ENCODE data around the gene DBF4B.
"Not testable (repeated sequence)": the region's sequence is repeated elsewhere in the genome, so short reads cannot be mapped to it uniquely, and the experiment has no call there.

Gene DBF4B, protein sequence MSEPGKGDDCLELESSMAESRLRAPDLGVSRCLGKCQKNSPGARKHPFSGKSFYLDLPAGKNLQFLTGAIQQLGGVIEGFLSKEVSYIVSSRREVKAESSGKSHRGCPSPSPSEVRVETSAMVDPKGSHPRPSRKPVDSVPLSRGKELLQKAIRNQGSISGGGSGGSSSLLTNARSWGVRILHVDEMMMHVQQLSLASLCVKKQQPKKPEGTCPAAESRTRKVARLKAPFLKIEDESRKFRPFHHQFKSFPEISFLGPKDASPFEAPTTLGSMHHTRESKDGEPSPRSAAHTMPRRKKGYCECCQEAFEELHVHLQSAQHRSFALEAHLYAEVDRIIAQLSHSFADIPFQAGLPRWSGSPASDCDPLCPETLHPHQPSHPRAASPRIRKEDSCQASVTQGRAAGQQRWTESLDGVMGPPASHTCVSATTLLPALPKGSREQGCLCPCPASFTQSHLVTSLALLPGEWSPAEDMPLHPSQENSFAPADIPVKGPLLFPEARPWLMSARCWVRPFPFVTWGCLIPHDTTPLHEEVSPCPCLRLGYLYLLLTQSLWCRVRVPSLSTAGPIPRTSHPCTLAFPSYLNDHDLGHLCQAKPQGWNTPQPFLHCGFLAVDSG

DNA sequence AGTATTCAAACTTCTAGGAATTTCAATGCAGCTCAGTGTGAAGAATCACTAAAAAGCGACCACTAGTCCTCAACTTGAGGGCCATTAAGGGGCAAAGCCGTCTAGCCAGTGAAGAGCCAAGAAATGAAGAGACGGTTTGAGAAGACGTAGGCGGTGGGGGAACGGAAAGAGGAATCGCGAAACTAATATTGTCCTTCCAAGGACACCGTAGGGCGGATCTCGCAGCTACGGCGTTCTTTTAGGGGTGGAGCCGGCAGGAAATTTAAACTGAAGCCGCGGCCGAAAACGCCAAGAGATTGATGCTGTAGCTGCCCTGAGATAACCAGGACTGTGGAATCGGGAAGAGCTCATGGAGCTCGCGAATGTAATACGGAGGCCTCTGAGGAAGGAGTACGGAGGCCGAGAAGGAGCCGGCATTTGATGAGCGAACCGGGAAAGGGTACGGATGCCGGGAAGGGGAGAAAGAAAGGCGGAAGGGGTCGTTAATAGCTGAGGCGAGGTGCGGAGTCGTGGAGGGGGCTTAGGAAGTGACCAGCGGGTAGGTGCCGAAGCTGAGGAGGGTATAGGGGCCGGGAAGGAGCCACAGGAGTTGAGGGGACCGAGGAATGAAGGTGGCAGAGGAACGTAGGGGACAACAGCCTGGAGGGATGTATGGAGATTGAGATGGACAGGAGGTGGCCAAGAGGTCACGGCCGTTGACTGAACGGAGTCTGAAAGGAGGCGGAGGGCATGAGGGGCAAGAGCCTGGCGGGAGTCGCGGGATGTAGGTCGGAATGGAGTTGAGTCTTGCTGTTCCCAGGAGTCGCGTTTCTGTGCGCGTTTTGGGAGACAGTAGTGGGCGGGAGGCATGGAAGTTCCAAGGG is at the start of gene DBF4B:
Gene DBF4B, plus strand, starts transcription at position 265 of the 863 bp plus-strand sequence. Its CDS starts 156 bp downstream, at position 421.
- in situ Hi-C loops (cut with MboI; ENCODE audit: low sequenced_read_pairs) = no loop called here

DNA sequence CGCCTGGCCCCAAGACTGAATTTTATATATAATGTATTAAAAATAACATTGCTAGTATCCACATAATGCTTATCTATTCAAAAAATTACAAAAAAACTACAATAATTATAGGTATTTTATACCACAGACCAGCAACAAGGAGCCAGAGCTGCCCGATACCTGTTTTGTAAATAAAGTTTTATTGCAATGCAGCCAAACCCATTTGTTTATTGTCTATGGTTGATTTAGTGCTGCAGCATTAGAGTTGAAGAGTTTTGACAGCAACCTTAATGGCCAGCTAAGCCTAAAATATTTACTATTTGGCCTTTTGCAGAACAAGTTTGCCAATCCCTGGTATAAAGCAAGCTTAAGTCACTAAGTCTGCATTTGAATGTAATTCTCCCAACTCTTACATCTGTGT is 46.6 kb upstream of the DBF4B start:
- in situ Hi-C loops (cut with MboI; ENCODE audit: low sequenced_read_pairs) = no loop called here

DNA sequence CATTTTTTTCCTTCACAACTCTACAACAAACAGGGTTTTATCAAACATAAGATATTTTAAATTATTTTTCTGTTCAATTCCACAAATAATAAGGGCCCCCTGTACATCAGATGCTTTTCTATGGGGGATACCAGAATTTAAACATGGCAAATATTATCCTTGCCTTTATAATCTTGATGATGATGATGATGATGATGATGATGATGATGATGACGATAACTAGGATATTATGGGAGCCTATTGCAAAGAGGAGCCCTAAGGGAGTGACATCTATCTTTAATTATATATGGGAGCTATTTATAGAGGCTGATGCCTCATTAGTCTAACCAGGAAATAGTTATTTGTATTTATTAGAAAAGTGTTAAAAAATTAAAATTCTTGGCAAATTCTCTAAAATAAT is 45.4 kb upstream of the DBF4B start:
- in situ Hi-C loops (cut with MboI; ENCODE audit: low sequenced_read_pairs) = no loop called here

DNA sequence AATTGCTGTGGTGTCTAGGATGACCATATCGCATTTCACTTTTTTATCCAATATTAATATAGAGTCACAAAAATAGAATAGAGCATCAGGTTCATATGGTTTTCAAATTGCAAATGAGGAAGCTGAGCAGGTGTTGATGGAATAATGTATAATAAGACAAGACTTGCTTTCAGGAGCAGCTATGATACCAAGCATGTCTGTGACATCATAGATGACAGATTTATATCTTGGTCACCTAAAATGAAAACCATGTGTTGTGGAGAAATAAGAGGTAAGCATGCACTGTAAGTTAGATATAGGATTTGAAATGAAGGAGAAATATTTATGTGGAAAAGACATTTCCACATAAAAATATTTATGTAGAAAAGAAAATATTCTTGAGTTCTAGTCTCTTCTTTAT is 43.6 kb upstream of the DBF4B start:
- in situ Hi-C loops (cut with MboI; ENCODE audit: low sequenced_read_pairs) = no loop called here

DNA sequence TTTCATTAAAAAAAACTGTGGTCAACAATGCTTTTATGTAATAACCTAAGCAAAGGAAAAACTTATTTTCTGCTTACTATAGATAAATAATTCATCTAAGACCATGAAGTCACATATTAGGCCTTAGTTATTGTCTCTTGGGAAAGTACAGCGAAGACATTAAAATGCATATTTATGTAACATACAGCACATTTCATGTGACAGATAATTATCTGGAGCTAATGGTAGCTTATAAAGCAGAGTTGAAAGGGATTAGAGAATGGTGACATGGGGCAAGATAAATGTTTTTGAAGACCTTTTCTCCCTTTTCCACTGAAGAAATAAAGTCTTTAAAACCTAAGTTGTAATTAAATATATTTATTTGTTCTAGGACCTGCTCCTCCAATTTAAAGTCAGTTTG is 42.5 kb upstream of the DBF4B start:
- in situ Hi-C loops (cut with MboI; ENCODE audit: low sequenced_read_pairs) = no loop called here

DNA sequence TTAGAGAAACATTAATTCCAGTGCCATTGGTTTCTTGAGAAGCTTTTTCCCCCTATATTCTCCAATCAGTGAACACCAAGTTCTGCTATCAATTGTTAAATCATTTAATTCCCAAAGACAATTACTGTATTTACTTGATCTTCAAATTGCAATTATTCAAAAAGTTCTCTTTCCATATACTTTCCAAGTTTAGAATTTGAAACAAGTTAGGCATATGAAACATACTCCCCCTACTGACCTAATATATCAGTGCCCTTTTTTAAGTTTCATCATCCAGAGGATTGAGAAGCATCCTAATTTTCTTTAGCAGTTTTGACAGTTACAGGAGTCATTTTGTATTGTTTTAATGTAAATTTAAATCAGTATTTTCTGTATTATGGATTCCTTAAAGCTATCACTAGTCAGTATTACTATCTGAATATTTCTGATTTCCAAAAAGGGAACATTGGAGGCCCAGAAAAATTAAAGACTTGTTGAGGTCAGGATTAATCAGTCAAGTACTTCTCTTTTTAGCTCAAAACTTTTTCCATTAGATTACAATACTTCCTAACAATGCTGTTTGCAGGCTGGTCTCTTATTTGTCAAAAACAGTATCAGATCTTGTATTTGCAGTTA is 35.9 kb upstream of the DBF4B start:
- in situ Hi-C loops (cut with MboI; ENCODE audit: low sequenced_read_pairs) = no loop called here

DNA sequence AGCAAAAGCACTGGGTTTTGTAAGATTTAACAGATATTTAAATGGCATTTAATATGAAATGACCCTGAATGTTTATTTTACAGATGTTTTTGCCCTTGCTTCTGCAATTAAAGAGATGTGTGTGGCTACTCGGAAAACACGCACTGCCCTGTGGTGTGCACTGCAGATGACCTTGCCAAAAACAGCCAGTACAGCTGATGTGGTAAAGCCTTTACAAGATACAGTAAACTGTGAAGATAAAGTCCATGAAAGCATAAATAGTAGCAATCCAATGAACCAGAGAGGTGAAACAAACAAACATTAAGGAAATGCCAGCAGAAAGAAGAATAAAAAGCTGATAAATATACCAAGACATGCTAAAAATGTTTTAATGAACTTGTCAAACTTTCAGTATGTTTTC is 34.6 kb upstream of the DBF4B start:
- in situ Hi-C loops (cut with MboI; ENCODE audit: low sequenced_read_pairs) = no loop called here

DNA sequence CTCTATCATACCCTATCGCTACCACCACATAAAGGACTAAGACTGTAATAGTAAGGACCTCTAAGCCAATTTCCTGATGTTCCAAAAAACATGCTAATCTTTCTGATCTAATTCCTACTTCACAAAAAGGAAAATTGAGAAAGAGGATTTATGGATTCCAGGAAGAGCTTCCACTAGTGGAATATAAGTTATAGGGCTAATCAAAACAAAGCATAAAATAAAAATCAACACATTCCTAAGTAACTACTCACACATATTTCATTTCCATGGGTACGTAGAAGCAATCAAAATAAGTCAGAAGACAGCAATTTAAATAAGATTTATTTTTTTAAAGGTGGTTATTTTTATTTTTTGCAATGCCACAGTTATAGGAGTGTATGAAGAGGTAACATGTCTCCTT is 31.3 kb upstream of the DBF4B start:
- in situ Hi-C loops (cut with MboI; ENCODE audit: low sequenced_read_pairs) = no loop called here

DNA sequence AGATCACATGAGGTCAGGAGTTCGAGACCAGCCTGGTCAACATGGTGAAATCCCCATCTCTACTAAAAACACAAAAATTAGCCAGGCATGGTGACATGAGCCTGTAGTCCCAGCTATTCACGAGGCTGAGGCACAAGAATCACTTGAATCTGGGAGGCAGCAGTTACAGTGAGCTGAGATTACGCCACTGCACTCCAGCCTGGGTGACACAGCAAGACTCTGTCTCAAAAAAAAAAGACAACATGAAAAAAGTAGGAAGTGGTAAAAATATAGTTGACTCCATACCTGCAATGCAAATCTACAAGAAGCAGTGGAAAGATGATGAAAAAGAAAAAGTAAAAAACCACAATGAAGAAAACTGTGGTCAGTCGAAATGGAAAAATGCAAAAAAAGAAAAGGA is 25.2 kb upstream of the DBF4B start:
- in situ Hi-C loops (cut with MboI; ENCODE audit: low sequenced_read_pairs) = not testable (repeated sequence)

DNA sequence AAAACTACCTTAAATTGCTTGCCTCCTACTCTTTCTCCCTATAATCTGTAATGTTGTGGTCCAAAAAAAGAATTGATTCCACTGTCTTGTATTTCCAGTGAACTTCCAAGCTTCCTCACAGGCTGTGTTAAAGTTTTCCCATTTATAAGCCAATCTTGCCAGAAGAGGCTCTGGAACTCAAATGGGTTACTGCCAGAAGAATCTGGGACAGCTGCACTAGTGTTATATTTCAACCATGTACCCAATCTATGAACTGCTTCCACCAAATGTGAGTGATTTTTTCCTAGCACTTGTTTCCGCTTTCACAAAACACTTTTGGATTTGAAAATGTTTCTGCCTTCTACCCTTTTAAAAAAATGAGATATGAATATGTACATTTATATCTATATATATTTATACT is 20.7 kb upstream of the DBF4B start:
- in situ Hi-C loops (cut with MboI; ENCODE audit: low sequenced_read_pairs) = no loop called here

DNA sequence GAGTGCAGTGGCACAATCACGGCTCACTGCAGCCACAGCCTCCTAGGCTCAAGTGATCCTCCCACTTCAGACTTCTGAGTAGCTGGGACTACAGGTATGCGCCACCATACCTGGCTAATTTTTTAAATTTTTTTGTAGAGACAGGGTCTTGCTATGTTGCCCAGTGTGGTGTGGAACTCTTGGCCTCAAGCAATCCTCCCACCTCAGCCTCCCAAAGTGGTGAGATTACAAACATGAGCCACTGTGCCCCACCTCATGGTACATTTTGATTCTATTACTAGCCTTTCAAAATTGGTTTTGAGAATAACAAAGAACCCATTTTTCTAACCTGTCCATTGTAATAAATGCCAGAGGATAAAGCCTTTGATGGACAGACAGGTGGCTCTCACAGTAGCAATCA is 20.3 kb upstream of the DBF4B start:
- in situ Hi-C loops (cut with MboI; ENCODE audit: low sequenced_read_pairs) = no loop called here

DNA sequence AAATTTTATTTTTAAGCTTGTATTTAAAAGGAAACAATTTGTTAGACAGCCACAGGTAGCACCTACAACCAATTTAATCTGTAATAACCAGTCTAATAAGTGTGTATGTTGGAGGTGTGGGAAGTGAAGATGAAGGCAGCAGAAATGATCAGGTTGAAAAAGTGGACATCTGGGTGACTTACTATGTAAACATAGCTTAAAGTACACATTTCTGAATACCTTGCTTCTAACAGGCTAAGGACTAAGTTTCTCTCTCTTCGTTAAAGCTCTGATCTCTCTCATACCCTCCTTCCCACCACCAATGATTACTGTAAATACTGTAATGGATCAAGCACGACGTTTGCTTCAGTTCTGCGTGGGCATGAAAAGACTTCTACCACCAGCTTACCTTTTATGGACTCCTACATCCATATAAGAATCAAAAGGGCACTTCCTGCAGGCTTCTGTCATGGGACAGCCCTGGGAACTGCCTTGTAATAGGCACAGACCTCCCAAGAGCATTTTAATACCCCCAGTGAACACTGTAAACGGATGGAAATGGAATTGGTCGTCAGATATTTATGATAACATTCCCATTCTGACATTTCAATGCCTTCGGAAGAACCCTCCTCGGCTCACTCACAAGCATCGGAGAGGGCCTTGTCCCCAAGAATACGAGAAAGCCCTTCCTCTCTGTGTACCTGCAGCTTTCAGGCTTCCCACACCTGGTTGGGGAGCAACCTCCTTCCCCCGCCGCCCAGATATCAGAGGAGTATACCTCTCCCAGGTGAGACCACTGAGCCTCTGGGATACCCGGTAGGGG is 19.6 kb upstream of the DBF4B start:
- in situ Hi-C loops (cut with MboI; ENCODE audit: low sequenced_read_pairs) = no loop called here

DNA sequence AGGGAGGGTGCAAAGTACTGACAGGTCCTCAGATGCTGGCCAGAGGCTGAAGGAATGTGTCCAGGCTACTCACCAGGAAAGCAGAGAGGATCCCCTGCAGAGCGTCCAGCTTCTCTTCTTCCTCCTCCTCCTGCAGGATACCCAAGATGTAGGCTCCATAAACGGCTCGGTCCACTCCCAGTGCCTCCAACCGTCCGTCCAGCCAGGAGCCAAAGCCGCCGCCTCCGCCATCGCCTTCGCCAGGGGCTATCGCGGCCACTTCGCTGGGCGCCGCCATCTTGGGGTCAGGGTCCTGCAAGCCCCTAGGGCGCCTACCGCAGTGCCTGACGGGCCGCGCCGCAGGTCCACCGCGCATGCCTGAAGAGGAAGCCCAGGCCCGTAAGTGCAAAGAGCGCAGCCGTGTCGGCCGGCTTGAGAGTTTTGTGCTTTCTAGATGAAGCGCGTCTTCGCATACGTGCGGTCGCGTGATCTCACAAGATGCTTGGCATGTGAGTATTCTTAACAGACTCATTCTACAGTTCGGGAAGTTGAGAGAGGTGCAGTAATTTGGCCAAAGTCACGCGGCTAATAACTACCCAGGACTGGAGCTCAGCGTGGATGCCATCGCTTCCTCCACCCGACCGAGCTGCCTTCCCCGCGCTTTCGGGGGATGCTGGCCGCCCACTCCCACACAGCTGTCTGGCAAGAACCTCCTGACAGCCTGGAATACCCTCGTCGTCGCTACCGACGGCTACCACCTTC is 18.8 kb upstream of the DBF4B start, which contains the start of gene CCDC43:
Gene CCDC43, minus strand, starts transcription at position 300 of the 741 bp plus-strand sequence. Its CDS starts 23 bp downstream, at position 277.
- in situ Hi-C loops (cut with MboI; ENCODE audit: low sequenced_read_pairs) = no loop called here

DNA sequence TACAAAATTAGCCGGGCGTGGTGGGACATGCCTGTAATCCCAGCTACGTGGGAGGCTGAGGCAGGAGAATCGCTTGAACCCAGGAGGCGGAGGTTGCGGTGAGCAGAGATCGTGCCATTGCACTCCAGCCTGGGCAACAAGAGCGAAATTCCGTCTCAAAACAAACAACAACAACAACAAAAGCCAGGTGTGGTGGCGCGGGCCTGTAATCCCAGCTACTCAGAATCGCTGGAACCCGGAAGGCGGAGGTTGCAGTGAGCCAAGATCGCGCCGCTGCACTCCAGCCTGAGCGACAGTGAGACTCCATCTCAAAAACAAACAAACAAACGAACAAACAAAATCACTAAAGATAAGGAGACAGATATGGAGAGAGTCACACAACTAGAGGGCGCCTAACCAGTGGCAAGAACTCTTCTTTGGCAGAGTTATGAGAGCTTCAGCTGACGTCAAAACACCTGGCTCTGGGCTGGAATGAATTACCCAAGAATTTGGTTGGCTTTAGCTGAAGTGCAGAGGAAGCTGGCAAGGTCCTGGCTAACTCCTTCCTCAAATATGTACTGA is 17.6 kb upstream of the DBF4B start:
- in situ Hi-C loops (cut with MboI; ENCODE audit: low sequenced_read_pairs) = not testable (repeated sequence)

DNA sequence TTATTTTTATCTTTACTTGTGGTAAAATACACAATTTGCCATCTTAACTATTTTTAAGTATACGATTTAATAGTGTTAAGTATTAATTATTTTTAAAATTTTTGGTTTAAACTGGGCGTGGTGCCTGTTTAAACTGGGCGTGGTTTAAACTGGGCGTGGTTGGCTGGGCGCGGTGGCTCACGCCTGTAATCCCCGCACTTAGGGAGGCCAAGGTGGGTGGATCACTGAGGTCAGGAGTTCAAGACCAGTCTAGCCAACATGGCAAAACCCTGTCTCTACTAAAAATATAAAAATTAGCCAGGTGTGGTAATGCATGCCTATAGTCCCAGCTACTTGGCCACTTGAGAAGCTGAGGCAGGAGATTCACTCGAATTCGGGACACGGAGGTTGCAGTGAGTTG is 14.9 kb upstream of the DBF4B start:
- in situ Hi-C loops (cut with MboI; ENCODE audit: low sequenced_read_pairs) = no loop called here

DNA sequence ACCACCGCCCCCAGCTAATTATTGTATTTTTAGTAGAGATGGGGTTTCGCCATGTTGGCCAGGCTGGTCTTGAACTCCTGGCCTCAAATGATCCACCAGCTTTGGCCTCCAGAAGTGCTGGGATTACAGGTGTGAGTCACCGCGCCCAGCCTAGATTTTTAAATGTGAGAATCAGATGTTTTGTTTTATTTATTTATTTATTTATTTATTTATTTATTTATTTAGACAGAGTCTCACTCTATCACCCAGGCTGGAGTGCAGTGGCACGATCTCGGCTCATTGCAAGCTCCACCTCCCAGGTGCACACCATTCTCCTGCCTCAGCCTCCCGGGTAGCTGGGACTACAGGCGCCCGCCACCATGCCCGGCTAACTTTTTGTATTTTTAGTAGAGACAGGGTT is 8.2 kb upstream of the DBF4B start:
- in situ Hi-C loops (cut with MboI; ENCODE audit: low sequenced_read_pairs) = not testable (repeated sequence)

DNA sequence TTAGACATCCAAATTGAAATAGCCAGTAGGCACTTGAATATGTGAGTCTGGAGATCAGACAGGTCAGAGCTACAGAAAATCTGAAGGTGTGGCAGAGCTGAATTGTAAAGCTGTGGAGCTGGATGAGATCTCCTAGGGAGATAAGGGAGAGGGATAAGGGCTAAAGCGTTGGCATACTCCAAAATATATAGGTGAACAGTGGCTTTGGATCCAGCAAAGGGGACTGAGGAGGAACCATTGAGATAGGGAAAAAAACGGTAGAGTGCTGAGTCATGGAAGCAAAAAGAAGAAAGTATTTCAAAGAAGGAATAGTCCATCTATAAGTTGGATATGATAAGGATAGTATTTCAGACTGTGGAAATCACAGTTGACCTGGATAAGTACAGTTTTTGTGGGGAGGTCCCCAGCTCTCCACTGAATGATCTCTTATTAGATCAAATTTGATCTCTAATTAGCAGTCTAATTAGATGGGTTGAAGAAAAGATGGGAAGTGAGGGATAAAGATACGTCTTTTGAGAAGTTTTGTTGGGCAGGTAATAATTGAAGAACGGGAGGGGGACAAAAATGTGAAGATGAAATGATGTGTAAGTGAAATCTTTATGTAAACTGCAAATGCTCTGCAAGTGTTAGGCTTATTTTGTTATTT is 587 bp upstream of the DBF4B start:
- in situ Hi-C loops (cut with MboI; ENCODE audit: low sequenced_read_pairs) = no loop called here

DNA sequence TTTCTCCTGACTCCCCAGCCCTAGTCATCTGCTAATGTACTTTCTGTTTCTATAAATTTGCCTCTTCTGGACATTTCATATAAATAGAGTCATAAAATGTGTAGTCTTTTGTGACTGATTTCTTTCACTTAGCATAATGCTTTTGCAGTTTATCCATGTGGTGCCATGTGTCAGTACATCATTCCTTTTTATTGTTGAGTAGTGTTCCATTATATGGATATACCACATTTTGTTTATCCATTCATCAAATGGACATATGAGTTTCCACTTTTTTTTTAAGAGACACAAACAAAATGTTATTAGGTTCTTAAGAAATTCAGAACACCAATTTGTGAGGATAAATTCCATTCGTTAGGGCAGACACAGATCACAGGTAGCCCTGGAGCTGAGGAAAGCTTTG is 11.0 kb downstream of the DBF4B start:
- in situ Hi-C loops (cut with MboI; ENCODE audit: low sequenced_read_pairs) = no loop called here

DNA sequence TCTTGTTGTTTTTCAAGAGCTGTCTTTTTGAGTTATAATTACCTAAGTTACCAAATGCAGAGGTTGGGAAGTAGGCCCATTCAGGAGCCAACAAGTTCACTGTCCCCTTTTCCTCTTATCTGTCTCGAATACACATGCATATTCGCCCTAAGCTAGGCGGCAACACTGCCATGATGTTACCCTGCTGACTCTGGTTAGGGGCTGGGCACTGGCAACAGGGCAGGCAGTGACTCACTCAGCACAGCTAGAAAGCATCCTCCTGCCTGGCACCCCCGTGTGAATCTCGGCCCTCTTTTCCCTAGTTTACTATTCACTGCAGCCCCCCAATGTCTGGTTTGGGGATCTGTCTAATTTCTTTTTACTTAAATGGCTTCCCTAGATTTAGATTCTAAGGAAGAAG is 13.8 kb downstream of the DBF4B start:
- in situ Hi-C loops (cut with MboI; ENCODE audit: low sequenced_read_pairs) = no loop called here
